ENCODE measurements around the gene SYNPO2L. TPM values are rescaled to one million over a fixed set of nuclear protein-coding genes. Genes with fewer than 3 reads are reported as not detected.

SYNPO2L gene
- 0.09 TPM in 2 replicates for total RNA-seq (2011; cell fraction: chromatin; rRNA removed; ENCODE audit: low replicate concordance)
- 0.17 TPM in 1 of 2 replicates, not detected in the other for total RNA-seq (2011; cell fraction: nucleolus; rRNA removed)
- 0.15 TPM in 1 of 2 replicates, not detected in the other for total RNA-seq (2011; cell fraction: nucleoplasm; rRNA removed)
- total RNA-seq (2014; rRNA removed) (0.04 TPM in 1 of 2 replicates, not detected in the other), total RNA-seq (2014; rRNA removed; fragmentation: Illumina TruSeq; extraction: Trizol) (not detected in 2 replicates), total RNA-seq (2015; rRNA removed; fragmentation: Illumina TruSeq; extraction: Trizol) (not detected in 2 replicates), total RNA-seq (2021) (0.07 TPM in 1 of 2 replicates, not detected in the other), polyA plus RNA-seq (2011; rRNA removed) (0.03 TPM in 1 of 2 replicates, not detected in the other), polyA plus RNA-seq (2014; fragmentation: Illumina TruSeq; extraction: Trizol) (0.03 and 0.07 TPM in 2 replicates), polyA plus RNA-seq (2014; fragmentation: Nextera tagmentation; extraction: Ambion mirVana) (not detected), polyA plus RNA-seq (2014; rRNA removed) (not detected in 2 replicates), polyA minus RNA-seq (2011; rRNA and poly(A)+ RNA removed) (not detected in 2 replicates), Bru-seq, nascent RNA (percentile 22 among the genes with signal in this experiment), BruChase-seq, experiment 1, labeled RNA remaining after a 2-hour chase (percentile 6 among the genes with signal in this experiment), BruChase-seq, experiment 2, labeled RNA remaining after a 6-hour chase (percentile 20 among the genes with signal in this experiment)
- not detected in 2 replicates for polyA plus RNA-seq (2011; cell fraction: cytosol; rRNA removed)
- not detected in 2 replicates for polyA plus RNA-seq (2011; cell fraction: nucleus; rRNA removed)
- 0.04 and 0.08 TPM in 2 replicates for polyA plus RNA-seq (2012)
- polyA minus RNA-seq (2011; cell fraction: cytosol; rRNA and poly(A)+ RNA removed) = not detected in 2 replicates
- polyA minus RNA-seq (2011; cell fraction: nucleus; rRNA and poly(A)+ RNA removed) = not detected in 2 replicates
- long read RNA-seq, experiment 1 = 0 reads
- long read RNA-seq, experiment 2, partial matches to known transcripts = 0 of 1 reads
- long read RNA-seq, experiment 2, other reads (novel, unspliced or antisense) = 1 of 1 reads
- long read RNA-seq, experiment 3 = 0 reads

- in situ Hi-C loops (cut with MboI) (loop anchor here (5.0 to 10.0 kb wide), 2 partner anchors 51 to 119 kb away; a partner anchor contains a TSS), intact Hi-C loops (cut with micrococcal nuclease) (no loop called here)
- ChIA-PET CTCF (ENCODE audit: low intra/inter-chr PET ratio) (no interaction called here), POLR2A (interaction anchor here (0.6 to 1.0 kb wide), 2 partner anchors 82 to 156 kb away, joined by 3 read pairs; no protein-coding TSS in a partner anchor)
- Histone ChIP-seq H3K9ac (ENCODE audit: insufficient read depth in 1 of 2, low read depth in 2 of 2, low read length in 2 of 2) (peak within 1 kb of the TSS; percentile 10 to 62; a peak in 2 of 4 replicates), H3K9me3 (replicated peaks; ENCODE audit: control insufficient read depth, insufficient read depth, low read depth, low read length) (no peaks in the 10 kb centered on the region), H4K20me1 (replicated peaks; ENCODE audit: control insufficient read depth, insufficient read depth, low read length) (no peaks in the 10 kb centered on the region), H3K4me1 (replicated peaks in 1 of 2; ENCODE audit: control insufficient read depth in 2 of 2, insufficient read depth in 2 of 2, low read length in 2 of 2) (peaks cover 18 to 30% of the 10 kb centered on the region in 2 experiments), H3K4me3 (no peak within 1 kb of the TSS), H3K9me1 (ENCODE audit: control insufficient read depth, insufficient read depth, low read length) (no peaks in the 10 kb centered on the region), H3K4me2 (ENCODE audit: insufficient read depth, low read length) (no peak within 1 kb of the TSS), H3K36me3 (ENCODE audit: control insufficient read depth, insufficient read depth, low read length) (no peaks in the 10 kb centered on the region), H3K79me2 (ENCODE audit: control insufficient read depth, insufficient read depth, low read length) (no peaks in the 10 kb centered on the region), H2AFZ (ENCODE audit: low read depth, low read length) (peak within 1 kb of the TSS; percentile 69), H3K27ac (ENCODE audit: extremely low read depth, low read depth, low read length) (no peak within 1 kb of the TSS), H3K27me3 (ENCODE audit: control insufficient read depth in 2 of 2, insufficient read depth in 2 of 2, low read length in 2 of 2) (no peaks in the 10 kb centered on the region)
- FAIRE-seq (no peak), DNase-seq (ENCODE audit: extremely low read depth in 1 of 4, low spot score in 3 of 4) (peak in 1 of 4 experiments; percentile 12), ATAC-seq (no peak)
- BruUV-seq (replicated peaks) = no TSS peak
- 54% methylated on average over 5 of the region's 5 CpGs for WGBS (ENCODE audit: insufficient coverage, low coverage, missing lambda C conversion rate)
- TF ChIP-seq MECOM (CRISPR knock-in tag; IDR thresholded peaks at IDR 0.05) (no peak), TOE1 (IDR thresholded peaks at IDR 0.05; ENCODE audit: borderline replicate concordance) (no peak), TOE1 (CRISPR knock-in tag; IDR thresholded peaks at IDR 0.05; ENCODE audit: borderline replicate concordance, low read depth) (no peak), ZNF740 (CRISPR knock-in tag; IDR thresholded peaks at IDR 0.05) (peak; percentile 90), ZNF740 (tag; IDR thresholded peaks at IDR 0.05) (no peak), TAF7 (tag; IDR thresholded peaks at IDR 0.05) (no peak), MXI1 (IDR thresholded peaks at IDR 0.05; ENCODE audit: low read depth, low read length) (no peak), MEF2A (IDR thresholded peaks at IDR 0.05; ENCODE audit: control insufficient read depth, low read depth, low read length) (peak; percentile 83), ZNF354B (CRISPR knock-in tag; IDR thresholded peaks at IDR 0.05) (no peak), VEZF1 (CRISPR knock-in tag; IDR thresholded peaks at IDR 0.05) (0 out of 2 replicates have a peak, but pooled peaks have one; percentile 20), SREBF1 (IDR thresholded peaks at IDR 0.05; ENCODE audit: borderline replicate concordance, low read depth, low read length) (no peak), ZNF668 (CRISPR knock-in tag; IDR thresholded peaks at IDR 0.05) (no peak), ZNF277 (CRISPR knock-in tag; IDR thresholded peaks at IDR 0.05; ENCODE audit: borderline replicate concordance) (no peak), E2F4 (CRISPR knock-in tag; IDR thresholded peaks at IDR 0.05; ENCODE audit: low read depth) (no peak)
Measured at GRCh38 chr10:73655990-73656298, at the start of gene SYNPO2L. Gene SYNPO2L, minus strand, starts transcription at chr10:73656029. Its CDS starts 107 bp downstream, at chr10:73655922.
